Fibroblast of lung (primary cell): ENCODE measurements around the gene KIF26A.

Experiments used
- CTCF ChIP-seq, 2 donors: IDR thresholded peaks in 1 of 2; conservative IDR thresholded peaks in 1 of 2; 1 replicate in 1 of 2; 2 replicates in 1 of 2; pipeline ENCODE4 v1.5.1; 2011 to 2012; ENCODE audit warnings: low read length in 2 of 2, control low read depth in 1 of 2, inconsistent platforms in 1 of 2, low read depth in 1 of 2, mild to moderate bottlenecking in 1 of 2
- EZH2 ChIP-seq: IDR thresholded peaks from 2 replicates; pipeline ENCODE4 v1.5.1; 2012; ENCODE audit warnings: low read length, control low read depth, mild to moderate bottlenecking; ENCODE audit errors: missing control alignments

DNA sequence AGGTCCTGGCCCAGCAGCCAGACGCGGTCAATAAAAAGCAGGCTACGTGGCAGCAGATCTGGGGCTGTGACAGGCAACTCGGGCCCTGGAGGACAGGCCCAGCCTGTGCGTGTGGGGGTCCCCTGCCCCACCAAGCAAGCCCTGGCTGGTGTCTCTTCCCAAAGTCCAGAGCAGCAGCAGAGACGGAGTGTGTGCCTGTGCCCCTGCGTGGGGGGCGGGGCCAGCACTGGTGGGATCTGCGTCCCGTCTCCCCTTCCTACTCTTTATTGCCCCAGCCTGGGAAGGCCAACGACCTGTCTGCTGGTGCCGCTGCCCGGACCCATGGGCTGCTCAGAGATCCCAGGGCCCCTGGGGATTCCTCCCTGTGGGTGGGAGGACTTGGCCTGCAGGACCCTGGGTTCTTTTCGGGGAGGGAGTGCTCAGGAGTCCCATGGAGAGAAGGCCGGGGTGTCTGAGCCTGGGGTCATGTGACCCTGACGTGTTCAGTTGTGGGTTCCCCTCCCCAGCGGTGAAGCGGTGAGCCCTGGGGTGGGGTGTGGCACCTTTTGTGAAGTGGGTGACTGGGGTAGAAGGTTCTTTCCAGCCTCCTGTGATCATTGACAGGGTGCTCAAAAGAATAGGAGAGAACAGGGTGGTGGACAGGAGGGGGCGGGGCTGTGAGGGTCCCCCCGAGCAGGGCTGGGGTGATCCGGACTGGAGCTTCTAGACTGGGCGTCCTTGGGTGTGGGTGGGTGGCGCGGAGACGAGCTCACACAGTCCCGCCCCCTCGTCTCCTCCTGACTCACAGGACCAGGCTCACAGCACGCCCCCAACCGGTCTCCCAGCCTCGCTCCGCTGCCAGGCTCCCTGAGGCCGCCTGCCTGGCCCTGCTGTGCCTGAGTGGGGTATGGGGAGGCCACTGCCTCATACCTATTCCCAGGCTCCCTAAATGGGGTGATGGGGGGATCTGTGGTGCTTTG is 30.5 kb upstream of the KIF26A start:
- no peak for TF ChIP-seq CTCF (conservative IDR thresholded peaks at IDR 0.05 in 1 of 2, IDR thresholded peaks at IDR 0.05 in 1 of 2; ENCODE audit: low read depth in 1 of 2, low read length in 2 of 2)
- no peak for TF ChIP-seq EZH2
